Measurements from ENCODE around the gene FOXK1. TPM values are rescaled to one million over a fixed set of nuclear protein-coding genes. Genes with fewer than 3 reads are reported as not detected.

FOXK1 gene
- total and polyA plus RNA-seq, 9 of the 15 experiments (the other 6 are each of a cell fraction or from before 2014, with no cell fraction given) = 0.32 to 45.5 (median 8.1) TPM

- no peak for TF ChIP-seq ZNF644 (tag; IDR thresholded peaks at IDR 0.05; ENCODE audit: low read depth)
- TF ChIP-seq ZNF175 (CRISPR knock-in tag; IDR thresholded peaks at IDR 0.05; ENCODE audit: low read depth) = 0 out of 2 replicates have a peak, but pooled peaks have one; percentile 37
- TF ChIP-seq ELK1 (CRISPR knock-in tag; IDR thresholded peaks at IDR 0.05) = no peak
- peak; percentile 98 for TF ChIP-seq PKNOX1 (IDR thresholded peaks at IDR 0.05)
- no peak for TF ChIP-seq KAT7 (CRISPR knock-in tag; IDR thresholded peaks at IDR 0.05; ENCODE audit: borderline replicate concordance)
- TF ChIP-seq EWSR1 (IDR thresholded peaks at IDR 0.05; ENCODE audit: borderline replicate concordance, low read depth, partially characterized antibody) = no peak
- TF ChIP-seq POLR2AphosphoS5 (IDR thresholded peaks at IDR 0.05; ENCODE audit: control insufficient read depth, insufficient read depth, low read depth, low read length) = peak; percentile 50
- peak; percentile 67 for TF ChIP-seq L3MBTL2 (IDR thresholded peaks at IDR 0.05)
- no peak for TF ChIP-seq GTF2F1 (IDR thresholded peaks at IDR 0.05; ENCODE audit: low read depth, low read length)
- TF ChIP-seq LEF1 (IDR thresholded peaks at IDR 0.05) = peak; percentile 88
- TF ChIP-seq POLR2H (tag; IDR thresholded peaks at IDR 0.05; ENCODE audit: low read depth) = peak; percentile 85
- TF ChIP-seq NCOR1 (IDR thresholded peaks at IDR 0.05) = peak; percentile 21; the same call in 1 of the 2 replicates
- peak; percentile 92 for TF ChIP-seq RBFOX2 (IDR thresholded peaks at IDR 0.05; ENCODE audit: low read depth, low read length)
- peak; percentile 87 for TF ChIP-seq ATF7 (IDR thresholded peaks at IDR 0.05)
- TF ChIP-seq XRCC5 (IDR thresholded peaks at IDR 0.05; ENCODE audit: low read depth, low read length) = peak; percentile 28; the same call in 1 of the 2 replicates
- TF ChIP-seq BACH1 (tag; IDR thresholded peaks at IDR 0.05) = no peak
- TF ChIP-seq CBX8 (IDR thresholded peaks at IDR 0.05; ENCODE audit: borderline replicate concordance, extremely low read depth, low read depth, low read length, poor library complexity, severe bottlenecking) = no peak
- peak; percentile 98 for TF ChIP-seq CREB3L1 (IDR thresholded peaks at IDR 0.05; ENCODE audit: borderline replicate concordance, low read depth)
- TF ChIP-seq ZNF445 (CRISPR knock-in tag; IDR thresholded peaks at IDR 0.05; ENCODE audit: low read depth) = no peak
- TF ChIP-seq TAF1 (IDR thresholded peaks at IDR 0.05; ENCODE audit: control insufficient read depth, extremely low read depth, insufficient read depth, low read length, severe bottlenecking) = peak; percentile 78
- 0 out of 2 replicates have a peak, but pooled peaks have one; percentile 60 for TF ChIP-seq ETV5 (CRISPR knock-in tag; IDR thresholded peaks at IDR 0.05; ENCODE audit: low read depth)
- TF ChIP-seq SMAD3 (CRISPR knock-in tag; conservative IDR thresholded peaks at IDR 0.05) = no peak
- TF ChIP-seq SIN3A (IDR thresholded peaks at IDR 0.05; ENCODE audit: borderline replicate concordance in 2 of 2, control insufficient read depth in 1 of 2, low read depth in 2 of 2, low read length in 2 of 2) = peak; percentile 96 to 99
- TF ChIP-seq ZNF174 (CRISPR knock-in tag; IDR thresholded peaks at IDR 0.05) = no peak
- peak; percentile 63; the same call in 1 of the 2 replicates for TF ChIP-seq PML (IDR thresholded peaks at IDR 0.05; ENCODE audit: low read length)
These were observed 93.3 kb downstream of the FOXK1 start, which contains the start of gene AP5Z1 (continued) for GRCh38 chr7:4775250-4775847.

Measured in K562 (cell line).